Neural progenitor cell (in vitro differentiated cells): ENCODE measurements around the gene ARF3.

Experiments
- CTCF ChIP-seq: fragments of 200-600 bp; sonication (generic); IDR thresholded peaks from 2 replicates; pipeline ENCODE4 v1.5.1; 2017; ENCODE audit warnings: antibody characterized with exemption, mild to moderate bottlenecking
- EZH2 ChIP-seq: fragments of 200-600 bp; sonication (generic); IDR thresholded peaks from 2 replicates; pipeline ENCODE4 v1.6.1; 2017; ENCODE audit warnings: antibody characterized with exemption, mild to moderate bottlenecking, moderate library complexity

GRCh38 chr12:48933664-48934311 lies 23.5 kb downstream of the ARF3 start:
- no peak for TF ChIP-seq CTCF
- TF ChIP-seq EZH2: no peak
